Gastrocnemius medialis (tissue), 4 donors: ENCODE results near the gene TSPAN1. TPM values are rescaled to one million over a fixed set of nuclear protein-coding genes. Genes with fewer than 3 reads are reported as not detected.
A peak's percentile ranks its signal among the peaks of the same experiment; 100 is the strongest.

ENCODE experiments used
- ATAC-seq, 2 donors: fragments of 150-250 bp; one replicate each; pipeline ENCODE4 v1.9.1; 2016
- DNase-seq, 2 donors: peaks; one replicate each; pipeline ENCODE4 v3.0.0-alpha.2; 2019
- H3K27ac ChIP-seq, 4 donors: fragments of 200-600 bp; sonication (generic); 1 replicate in 1 of 4; 2 replicates in 3 of 4; pipeline ENCODE4 v1.5.1; 2016 to 2018; ENCODE audit warnings: mild to moderate bottlenecking in 2 of 4, moderate library complexity in 1 of 4
- H3K27me3 ChIP-seq, 3 donors: fragments of 200-600 bp; sonication (generic) in 2 of 3; 1 replicate in 1 of 3; 2 replicates in 2 of 3; pipeline versions ENCODE4 v1.5.1 to v1.6.0; 2016 to 2019; ENCODE audit warnings: mild to moderate bottlenecking in 1 of 3, moderate library complexity in 1 of 3
- H3K36me3 ChIP-seq, 2 donors: fragments of 200-600 bp; sonication (generic) in 1 of 2; one replicate each; pipeline ENCODE4 v1.5.1; 2017 to 2018
- H3K4me1 ChIP-seq, 2 donors: fragments of 200-600 bp; sonication (generic) in 1 of 2; one replicate each; pipeline ENCODE4 v1.5.1; 2016 to 2017; ENCODE audit warnings: mild to moderate bottlenecking in 2 of 2
- H3K4me3 ChIP-seq, 4 donors: fragments of 200-600 bp; sonication (generic) in 3 of 4; 1 replicate in 1 of 4; 2 replicates in 3 of 4; pipeline ENCODE4 v1.5.1; 2016 to 2019; ENCODE audit warnings: mild to moderate bottlenecking in 2 of 4
- H3K9me3 ChIP-seq, 3 donors: fragments of 200-600 bp; sonication (generic) in 2 of 3; 1 replicate in 1 of 3; 2 replicates in 2 of 3; pipeline ENCODE4 v1.5.1; 2016 to 2019
- POLR2A ChIP-seq, 2 donors: fragments of 450-650 bp; IDR thresholded peaks; one replicate each; pipeline ENCODE4 v1.6.1; 2017; ENCODE audit warnings: antibody characterized with exemption in 2 of 2, mild to moderate bottlenecking in 2 of 2, moderate library complexity in 2 of 2
- in situ Hi-C, 4 donors: fragments of 200-750 bp; cut with MboI; loops; one replicate each; pipeline versions ENCODE4 v1.15.0 to v1.8.0; 2017; ENCODE audit warnings: low sequenced_read_pairs in 4 of 4
- intact Hi-C: fragments of 100-400 bp; cut with DNase I; formaldehyde crosslinking; loops from one replicate; pipeline ENCODE4 v1.15.1; 2023; ENCODE audit warnings: low total_unique reads
- total RNA-seq, 4 donors: library from RNA; depleted of rRNA; stranded (reverse); fragments of >200 nt; gene quantifications; one replicate each; pipeline versions ENCODE4 v1.1.0 to v1.2.3, GENCODE V29; 2016
- TF ChIP-seq, protein P1 (sequence below), 5 experiments: fragments of 450-650 bp in 3 of 5; fragments of 200-600 bp in 2 of 5; sonication (generic) in 2 of 5; IDR thresholded peaks in 4 of 5; conservative IDR thresholded peaks in 1 of 5; 1 replicate in 4 of 5; 2 replicates in 1 of 5; pipeline ENCODE4 v1.5.1; 2016 to 2019; ENCODE audit warnings: antibody characterized with exemption in 5 of 5, mild to moderate bottlenecking in 3 of 5, moderate library complexity in 3 of 5

Gene TSPAN1
- total RNA-seq, 4 donors from 2014 or later, result 0.88 to 10.7 (median 6.0) TPM

DNA sequence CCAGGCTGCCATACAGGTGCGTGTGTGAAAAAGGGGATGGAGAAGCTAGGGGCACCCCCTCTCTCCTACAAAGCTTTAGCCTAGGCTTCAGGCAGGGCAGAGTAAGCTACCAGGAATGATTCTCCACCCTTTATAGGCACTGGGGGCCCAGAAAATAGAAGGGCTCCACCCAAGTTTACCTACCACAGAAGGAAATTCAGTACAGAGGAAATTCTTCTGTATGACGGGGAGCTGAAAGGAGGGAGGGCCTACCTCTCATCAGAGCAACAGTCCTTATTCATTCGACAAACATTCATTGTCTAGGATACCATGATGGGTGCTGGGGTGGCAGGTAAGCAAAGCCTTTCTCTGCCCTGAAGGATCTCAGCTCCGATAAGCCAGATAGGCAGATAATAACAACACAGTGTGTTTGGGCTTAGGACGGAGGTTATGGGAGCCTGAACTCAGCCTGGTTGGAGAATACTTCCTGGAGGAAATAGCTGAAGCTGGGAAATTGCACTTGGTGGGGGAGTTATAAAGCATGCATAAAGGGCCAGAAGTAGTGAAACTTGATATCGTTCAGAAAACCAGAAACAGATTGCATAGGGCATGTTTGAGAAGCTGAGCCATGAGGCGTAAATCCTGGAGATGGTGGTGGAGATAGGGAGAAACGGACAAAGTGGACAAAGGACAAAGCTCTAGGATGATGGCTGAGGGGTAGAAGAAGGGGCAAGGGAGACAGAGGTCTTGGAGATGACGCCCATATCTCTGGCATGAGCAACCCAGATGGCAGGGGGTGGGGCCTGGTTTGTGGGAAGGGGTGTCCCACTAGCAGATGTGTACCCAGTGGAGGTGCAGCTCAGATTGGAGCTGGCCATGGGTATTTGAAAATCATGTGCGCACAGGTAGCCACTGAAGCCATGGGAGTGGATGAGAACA, 6.7 kb downstream of the TSPAN1 start:
- in situ Hi-C loops (loop anchor here in 3 of 4 donors (5.0 kb wide), 1 partner anchor 144 kb away; no protein-coding TSS in a partner anchor), intact Hi-C loops (loop anchor here (2.0 to 10.0 kb wide), 3 partner anchors 49 to 427 kb away; partner anchors contain the start of genes IPP and PIK3R3)
- no peaks in the 10 kb centered on the region for H3K36me3 ChIP-seq
- H3K4me3 ChIP-seq, result no peak overlapping the region
- no peak for ATAC-seq
- peaks cover 17 to 31% of the 10 kb centered on the region in 2 donors for H3K4me1 ChIP-seq
- TF ChIP-seq, protein P1, sequence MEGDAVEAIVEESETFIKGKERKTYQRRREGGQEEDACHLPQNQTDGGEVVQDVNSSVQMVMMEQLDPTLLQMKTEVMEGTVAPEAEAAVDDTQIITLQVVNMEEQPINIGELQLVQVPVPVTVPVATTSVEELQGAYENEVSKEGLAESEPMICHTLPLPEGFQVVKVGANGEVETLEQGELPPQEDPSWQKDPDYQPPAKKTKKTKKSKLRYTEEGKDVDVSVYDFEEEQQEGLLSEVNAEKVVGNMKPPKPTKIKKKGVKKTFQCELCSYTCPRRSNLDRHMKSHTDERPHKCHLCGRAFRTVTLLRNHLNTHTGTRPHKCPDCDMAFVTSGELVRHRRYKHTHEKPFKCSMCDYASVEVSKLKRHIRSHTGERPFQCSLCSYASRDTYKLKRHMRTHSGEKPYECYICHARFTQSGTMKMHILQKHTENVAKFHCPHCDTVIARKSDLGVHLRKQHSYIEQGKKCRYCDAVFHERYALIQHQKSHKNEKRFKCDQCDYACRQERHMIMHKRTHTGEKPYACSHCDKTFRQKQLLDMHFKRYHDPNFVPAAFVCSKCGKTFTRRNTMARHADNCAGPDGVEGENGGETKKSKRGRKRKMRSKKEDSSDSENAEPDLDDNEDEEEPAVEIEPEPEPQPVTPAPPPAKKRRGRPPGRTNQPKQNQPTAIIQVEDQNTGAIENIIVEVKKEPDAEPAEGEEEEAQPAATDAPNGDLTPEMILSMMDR (IDR thresholded peaks at IDR 0.05 in 4 of 5, conservative IDR thresholded peaks at IDR 0.05 in 1 of 5), result no peak
- no peaks in the 10 kb centered on the region for H3K9me3 ChIP-seq
- H3K27me3 ChIP-seq, result no peaks in the 10 kb centered on the region
- H3K27ac ChIP-seq, result no peak overlapping the region
- DNase-seq, result no peak

DNA sequence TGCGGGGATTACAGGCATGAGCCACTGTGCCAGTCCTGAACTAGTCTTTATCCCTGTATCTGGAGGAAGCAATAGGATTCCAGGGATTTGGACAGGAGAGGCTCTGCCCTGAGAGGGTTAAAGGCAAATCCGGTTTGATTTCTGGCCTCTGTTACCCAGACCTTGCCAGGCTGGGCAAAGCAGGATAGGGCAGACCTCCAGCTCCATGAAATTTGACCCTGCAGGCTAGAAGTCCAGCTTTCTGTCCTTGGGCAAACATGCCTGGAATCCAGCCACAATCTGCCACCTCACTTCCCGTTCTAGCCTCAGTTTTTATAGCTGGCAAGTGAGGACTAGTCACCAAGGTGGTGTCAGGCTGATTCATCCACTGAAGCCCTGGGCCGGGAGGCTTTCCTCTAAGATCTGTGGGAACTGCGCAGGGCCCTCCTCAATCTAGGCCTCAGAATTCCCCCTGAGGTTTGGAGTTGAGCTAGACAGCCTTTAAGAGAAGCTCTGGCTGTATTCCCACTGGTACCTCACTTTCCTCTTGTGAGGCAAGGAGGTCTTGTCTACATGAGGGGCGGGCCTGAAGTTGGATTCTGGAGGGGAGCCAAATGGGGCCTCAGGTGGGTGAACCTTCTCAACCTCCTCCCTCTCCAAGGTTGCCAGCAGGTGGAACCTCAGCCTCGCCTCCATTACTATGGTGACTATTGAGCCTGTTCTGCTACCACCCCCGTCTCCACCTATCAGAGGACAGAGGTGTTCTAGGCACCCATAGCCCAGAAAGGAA, 8.4 kb downstream of the TSPAN1 start:
- Histone ChIP-seq H3K27ac (peak overlapping the region; percentile 93 to 95 (median 94)), H3K27me3 (no peaks in the 10 kb centered on the region), H3K4me1 (peaks cover 17 to 33% of the 10 kb centered on the region in 2 donors), H3K9me3 (no peaks in the 10 kb centered on the region), H3K4me3 (no peak overlapping the region), H3K36me3 (peaks cover 0 to 10% of the 10 kb centered on the region in 2 donors)
- intact Hi-C loops, result loop anchor here (1.0 to 10.0 kb wide), 4 partner anchors 15 to 428 kb away; partner anchors contain the start of genes IPP, PIK3R3 and POMGNT1
- DNase-seq (peak; percentile 91 to 96), ATAC-seq (peak; percentile 92 to 93)
- TF ChIP-seq, protein P1 (IDR thresholded peaks at IDR 0.05 in 4 of 5, conservative IDR thresholded peaks at IDR 0.05 in 1 of 5), result no peak
- TF ChIP-seq POLR2A (IDR thresholded peaks at IDR 0.05), result peak; percentile 37 to 49
- in situ Hi-C loops, result loop anchor here in 3 of 4 donors (5.0 kb wide), 1 partner anchor 146 kb away; no protein-coding TSS in a partner anchor

DNA sequence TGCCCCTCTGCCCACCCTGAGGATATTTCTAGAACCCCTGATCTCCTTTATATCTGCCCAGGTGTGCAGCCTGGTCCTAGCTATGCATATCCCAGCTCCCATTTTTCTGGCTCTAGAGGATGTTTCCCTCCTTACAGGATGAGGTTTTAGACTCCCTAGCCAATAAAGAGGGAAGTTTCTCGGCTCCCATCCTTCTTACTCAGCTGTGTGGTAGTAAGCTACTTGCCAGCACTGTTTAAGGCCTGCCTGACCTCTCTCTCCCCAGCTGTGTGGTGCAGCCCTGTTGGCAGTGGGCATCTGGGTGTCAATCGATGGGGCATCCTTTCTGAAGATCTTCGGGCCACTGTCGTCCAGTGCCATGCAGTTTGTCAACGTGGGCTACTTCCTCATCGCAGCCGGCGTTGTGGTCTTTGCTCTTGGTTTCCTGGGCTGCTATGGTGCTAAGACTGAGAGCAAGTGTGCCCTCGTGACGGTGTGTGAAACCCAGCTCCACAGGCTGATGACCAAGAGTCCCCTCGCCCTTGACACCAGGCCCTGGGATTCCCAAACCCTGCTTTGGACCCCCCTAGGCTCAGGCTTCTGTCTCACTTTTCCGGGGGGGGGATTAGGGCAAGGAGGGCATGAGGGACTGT, 9.2 kb downstream of the TSPAN1 start:
- DNase-seq (no peak), ATAC-seq (no peak)
- peaks cover 17 to 39% of the 10 kb centered on the region in 2 donors for H3K4me1 ChIP-seq
- H3K4me3 ChIP-seq, result no peak overlapping the region
- H3K9me3 ChIP-seq, result no peaks in the 10 kb centered on the region
- TF ChIP-seq, protein P1 (IDR thresholded peaks at IDR 0.05 in 4 of 5, conservative IDR thresholded peaks at IDR 0.05 in 1 of 5), result no peak
- TF ChIP-seq POLR2A (IDR thresholded peaks at IDR 0.05), result no peak
- H3K36me3 ChIP-seq, result peaks cover 0 to 15% of the 10 kb centered on the region in 2 donors
- in situ Hi-C loops, result loop anchor here in 3 of 4 donors (5.0 kb wide), 1 partner anchor 147 kb away; no protein-coding TSS in a partner anchor
- peak overlapping the region; percentile 93 to 95 (median 94) for H3K27ac ChIP-seq
- H3K27me3 ChIP-seq, result no peaks in the 10 kb centered on the region
- intact Hi-C loops, result loop anchor here (1.0 to 10.0 kb wide), 4 partner anchors 14 to 429 kb away; partner anchors contain the start of genes IPP, PIK3R3 and POMGNT1
